ENCODE measurements around the gene GRAMD1C.

DNA sequence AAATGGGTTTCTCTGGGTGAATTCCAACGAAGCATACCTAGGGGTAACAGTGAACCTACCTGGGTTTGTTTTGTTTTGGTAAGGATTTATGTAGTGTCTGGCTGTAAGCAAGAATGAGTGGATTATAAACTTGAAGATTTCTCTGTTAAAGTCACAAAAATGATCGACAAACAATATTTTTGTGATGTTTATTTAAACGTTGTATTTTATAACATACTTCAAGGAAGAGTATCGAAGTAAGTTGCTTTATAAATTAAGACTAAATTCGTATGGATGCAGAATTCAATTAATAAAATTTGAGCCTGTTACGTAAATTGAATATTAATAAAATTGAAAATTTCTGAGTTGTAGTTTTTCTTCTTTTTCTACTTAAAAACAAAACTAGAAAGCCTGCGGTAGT, 108.2 kb downstream of the GRAMD1C start:
- TF ChIP-seq CTCF (IDR thresholded peaks at IDR 0.05) = no peak
- no peak for TF ChIP-seq EP300 (IDR thresholded peaks at IDR 0.05)
- no peak for TF ChIP-seq POLR2AphosphoS5 (IDR thresholded peaks at IDR 0.05)

All from suprapubic skin (tissue), 4 donors.